HEK293 (cell line): ENCODE results near the gene DOCK9.

Source experiments
- CTCF ChIP-seq: fragments of 450-650 bp; formaldehyde crosslinking; IDR thresholded peaks from 2 replicates; pipeline ENCODE4 v1.5.1; 2016; ENCODE audit warnings: missing biosample characterization, missing genetic modification characterization
- GLIS1 ChIP-seq: fragments of 450-650 bp; formaldehyde crosslinking; IDR thresholded peaks from 2 replicates; pipeline ENCODE4 v1.5.1; 2016; ENCODE audit warnings: missing biosample characterization, missing genetic modification characterization
- MEIS1 ChIP-seq: sonication (generic); formaldehyde crosslinking; IDR thresholded peaks from 2 replicates; pipeline ENCODE4 v1.8.1; 2022; ENCODE audit warnings: missing genetic modification reagents, mild to moderate bottlenecking, borderline replicate concordance
- OVOL3 ChIP-seq: fragments of 450-650 bp; formaldehyde crosslinking; IDR thresholded peaks from 2 replicates; pipeline ENCODE4 v1.5.1; 2016; ENCODE audit warnings: missing biosample characterization, missing genetic modification characterization
- REST ChIP-seq: fragments of 450-650 bp; formaldehyde crosslinking; IDR thresholded peaks from 2 replicates; pipeline ENCODE4 v1.5.1; 2016; ENCODE audit warnings: missing biosample characterization, missing genetic modification characterization
- TSHZ1 ChIP-seq: fragments of 450-650 bp; formaldehyde crosslinking; IDR thresholded peaks from 2 replicates; pipeline ENCODE4 v1.5.1; 2016; ENCODE audit warnings: missing biosample characterization, missing genetic modification characterization, borderline replicate concordance
- ZFP41 ChIP-seq: fragments of 450-650 bp; formaldehyde crosslinking; IDR thresholded peaks from 2 replicates; pipeline ENCODE4 v1.5.1; 2016; ENCODE audit warnings: missing biosample characterization, missing genetic modification characterization, borderline replicate concordance
- ZNF169 ChIP-seq: fragments of 450-650 bp; formaldehyde crosslinking; IDR thresholded peaks from 2 replicates; pipeline ENCODE4 v1.5.1; 2016; ENCODE audit warnings: missing biosample characterization, missing genetic modification characterization
- ZNF175 ChIP-seq: fragments of 450-650 bp; formaldehyde crosslinking; IDR thresholded peaks from 2 replicates; pipeline ENCODE4 v1.5.1; 2016; ENCODE audit warnings: missing biosample characterization, missing genetic modification characterization
- ZNF501 ChIP-seq: fragments of 450-650 bp; formaldehyde crosslinking; IDR thresholded peaks from 2 replicates; pipeline ENCODE4 v1.5.1; 2016; ENCODE audit warnings: missing biosample characterization, missing genetic modification characterization
- ZNF624 ChIP-seq: fragments of 450-650 bp; formaldehyde crosslinking; IDR thresholded peaks from 2 replicates; pipeline ENCODE4 v1.5.1; 2017; ENCODE audit warnings: missing biosample characterization, missing genetic modification characterization
- ZNF645 ChIP-seq: fragments of 450-650 bp; formaldehyde crosslinking; IDR thresholded peaks from 2 replicates; pipeline ENCODE4; 2016; ENCODE audit warnings: missing biosample characterization, missing genetic modification characterization
- ZNF747 ChIP-seq: fragments of 450-650 bp; formaldehyde crosslinking; IDR thresholded peaks from 2 replicates; pipeline ENCODE4 v1.5.1; 2016; ENCODE audit warnings: missing biosample characterization, missing genetic modification characterization

- TF ChIP-seq CTCF (tag by site-specific recombination) (no peak), ZNF645 (tag by site-specific recombination) (no peak), ZNF501 (tag by site-specific recombination) (no peak), ZNF624 (tag by site-specific recombination) (no peak), ZNF169 (tag by site-specific recombination) (no peak), OVOL3 (tag by site-specific recombination) (no peak), MEIS1 (CRISPR knock-in tag) (no peak), TSHZ1 (tag by site-specific recombination) (no peak), GLIS1 (tag by site-specific recombination) (no peak), ZNF747 (no peak), ZNF175 (tag by site-specific recombination) (no peak), REST (tag by site-specific recombination) (no peak), ZFP41 (tag by site-specific recombination) (no peak)
These were observed 49.6 kb downstream of the DOCK9 start for GRCh38 chr13:98927951-98928927.
